HCT116 (cell line): Measurements from ENCODE around the gene FOXC2.

Experiments used
- JUND ChIP-seq: IDR thresholded peaks from 2 replicates; pipeline ENCODE4 v1.6.1; 2012
- POLR2AphosphoS5 ChIP-seq: IDR thresholded peaks from 2 replicates; pipeline ENCODE4 v1.6.1; 2011; ENCODE audit warnings: mild to moderate bottlenecking, low read depth, low read length, moderate library complexity

GRCh38 chr16:86568677-86569623 lies 2.3 kb downstream of the FOXC2 start:
- no peak for TF ChIP-seq JUND
- TF ChIP-seq POLR2AphosphoS5: no peak
